Erythroblast (primary cell): ENCODE measurements around the gene NUDT3.
A peak's percentile ranks its signal among the peaks of the same experiment; 100 is the strongest.

Experiments
- DNase-seq, 2 experiments: peaks; one replicate each; lab custom pipeline; 2025; lab: John Stamatoyannopoulos, UW
- GATA1 ChIP-seq: IDR thresholded peaks from 2 replicates; pipeline ENCODE4 v1.6.1; 2011; ENCODE audit warnings: low read depth, mild to moderate bottlenecking, control low read depth, low read length, moderate library complexity
- POLR2A ChIP-seq: IDR thresholded peaks from 2 replicates; pipeline ENCODE4 v1.6.1; 2011; ENCODE audit warnings: mild to moderate bottlenecking, low read length

The NUDT3 gene

GRCh38 chr6:34350934-34351217 is 41.6 kb downstream of the NUDT3 start:
- DNase-seq: peak in 1 of 2 experiments; percentile 41
- TF ChIP-seq GATA1 (no peak), POLR2A (no peak)

- DNase-seq: no peak
- TF ChIP-seq POLR2A (no peak), GATA1 (no peak)
Observed at GRCh38 chr6:34350137-34350933, 42.1 kb downstream of the NUDT3 start.

GRCh38 chr6:34349211-34349610 is 43.3 kb downstream of the NUDT3 start:
- DNase-seq: no peak
- no peak for TF ChIP-seq GATA1
- TF ChIP-seq POLR2A: no peak

GRCh38 chr6:34347303-34347702 is 45.2 kb downstream of the NUDT3 start:
- no peak for TF ChIP-seq GATA1
- no peak for TF ChIP-seq POLR2A

GRCh38 chr6:34346175-34347119 is 46.0 kb downstream of the NUDT3 start:
- no peak for DNase-seq
- TF ChIP-seq POLR2A: no peak
- TF ChIP-seq GATA1: no peak

More at GRCh38 chr6:34347303-34347702, 45.2 kb downstream of the NUDT3 start:
- no peak for DNase-seq

GRCh38 chr6:34343806-34344205 is 48.7 kb downstream of the NUDT3 start:
- no peak for TF ChIP-seq POLR2A
- TF ChIP-seq GATA1: no peak
- DNase-seq: no peak

GRCh38 chr6:34342247-34342646 is 50.2 kb downstream of the NUDT3 start:
- no peak for TF ChIP-seq GATA1
- no peak for TF ChIP-seq POLR2A
- no peak for DNase-seq

GRCh38 chr6:34341481-34341971 is 50.9 kb downstream of the NUDT3 start:
- DNase-seq: no peak
- TF ChIP-seq GATA1: no peak
- TF ChIP-seq POLR2A: no peak

- TF ChIP-seq POLR2A (no peak), GATA1 (no peak)
- DNase-seq: no peak
Observed at GRCh38 chr6:34340906-34341480, 51.5 kb downstream of the NUDT3 start.

GRCh38 chr6:34340394-34340793 is 52.1 kb downstream of the NUDT3 start:
- no peak for TF ChIP-seq GATA1
- no peak for TF ChIP-seq POLR2A
- no peak for DNase-seq

GRCh38 chr6:34339971-34340370 is 52.5 kb downstream of the NUDT3 start:
- DNase-seq: no peak
- TF ChIP-seq POLR2A (no peak), GATA1 (no peak)

- TF ChIP-seq POLR2A: no peak
- no peak for TF ChIP-seq GATA1
- no peak for DNase-seq
Observed at GRCh38 chr6:34339432-34339831, 53.0 kb downstream of the NUDT3 start.

- TF ChIP-seq POLR2A (no peak), GATA1 (no peak)
- no peak for DNase-seq
Observed at GRCh38 chr6:34338811-34339210, 53.7 kb downstream of the NUDT3 start.

- TF ChIP-seq POLR2A: no peak
- no peak for TF ChIP-seq GATA1
- no peak for DNase-seq
Observed at GRCh38 chr6:34338377-34338776, 54.1 kb downstream of the NUDT3 start.

GRCh38 chr6:34334796-34335416 is 57.6 kb downstream of the NUDT3 start:
- no peak for DNase-seq
- no peak for TF ChIP-seq POLR2A
- TF ChIP-seq GATA1: no peak
